OCI-LY3 (cell line): Measurements from ENCODE around the gene TMEM234.

Source experiments
- H2AFZ ChIP-seq: fragments of 200-600, 300-600 bp; shearing (Covaris generic); 2 replicates; pipeline ENCODE4 v1.6.0; 2014; ENCODE audit warnings: antibody characterized with exemption, low read depth, low read length
- H3K27ac ChIP-seq: fragments of 200-600, 300-600 bp; sonication (generic); 2 replicates; pipeline ENCODE4 v1.5.1; 2014; ENCODE audit warnings: mild to moderate bottlenecking, low read length, moderate library complexity, mixed read lengths
- H3K27me3 ChIP-seq: fragments of 200-600, 300-600 bp; sonication (generic); 2 replicates; pipeline ENCODE4 v1.6.1; 2014; ENCODE audit warnings: low read depth, low read length, mixed read lengths
- H3K36me3 ChIP-seq: fragments of 200-600, 300-600 bp; sonication (generic); replicated peaks from 2 replicates; pipeline ENCODE3; 2014; ENCODE audit warnings: low read depth, low read length, mixed read lengths
- H3K4me1 ChIP-seq: fragments of 300-600, 200-600 bp; sonication (generic); 2 replicates; pipeline ENCODE4 v1.6.1; 2014; ENCODE audit warnings: low read length, mixed read lengths
- H3K4me2 ChIP-seq: fragments of 200-600, 300-600 bp; sonication (generic); 2 replicates; pipeline ENCODE4 v1.6.1; 2014; ENCODE audit warnings: low read length, mixed read lengths
- H3K4me3 ChIP-seq: fragments of 300-600, 200-600 bp; sonication (generic); 2 replicates; pipeline ENCODE4 v1.5.1; 2014; ENCODE audit warnings: antibody characterized with exemption, mild to moderate bottlenecking, low read length, moderate library complexity
- H3K79me2 ChIP-seq: fragments of 300-600, 200-600 bp; shearing (Covaris generic); 2 replicates; pipeline ENCODE4 v1.6.1; 2014; ENCODE audit warnings: mild to moderate bottlenecking, low read length, mixed read lengths
- H3K9ac ChIP-seq: fragments of 300-600, 200-600 bp; shearing (Covaris generic); 2 replicates; pipeline ENCODE4 v1.6.0; 2014; ENCODE audit warnings: mild to moderate bottlenecking, low read length, moderate library complexity
- H3K9me3 ChIP-seq: fragments of 200-600, 300-600 bp; shearing (Covaris generic); 2 replicates; pipeline ENCODE4 v1.6.1; 2014; ENCODE audit warnings: low read length, mixed read lengths; ENCODE audit not compliant: insufficient read depth
- H4K20me1 ChIP-seq: fragments of 200-600, 300-600 bp; sonication (generic); 2 replicates; pipeline ENCODE4 v1.6.1; 2016; ENCODE audit warnings: low read length, mixed read lengths; ENCODE audit not compliant: insufficient read depth
- CTCF ChIP-seq: fragments of 200-600, 300-600 bp; sonication (generic); IDR thresholded peaks from 2 replicates; pipeline ENCODE4 v1.5.1; 2014; ENCODE audit warnings: antibody characterized with exemption, low read length, low read depth
- EZH2phosphoT487 ChIP-seq: fragments of 200-600 bp; shearing (Covaris generic); IDR thresholded peaks from 2 replicates; pipeline ENCODE4 v1.6.1; 2018; ENCODE audit warnings: antibody characterized with exemption, mixed run types, low read depth

The TMEM234 gene

GRCh38 chr1:32234792-32235191 is 12.6 kb upstream of the TMEM234 start:
- Histone ChIP-seq H2AFZ (no peak overlapping the region), H3K4me1 (no peaks in the 10 kb centered on the region), H3K36me3 (no peaks in the 10 kb centered on the region), H3K4me2 (no peak overlapping the region), H3K9ac (no peak overlapping the region), H4K20me1 (no peaks in the 10 kb centered on the region), H3K27me3 (no peaks in the 10 kb centered on the region), H3K27ac (no peak overlapping the region), H3K4me3 (no peak overlapping the region), H3K79me2 (no peaks in the 10 kb centered on the region), H3K9me3 (no peaks in the 10 kb centered on the region)
- TF ChIP-seq CTCF (no peak), EZH2phosphoT487 (no peak)

GRCh38 chr1:32232558-32233304 is 10.6 kb upstream of the TMEM234 start:
- Histone ChIP-seq H2AFZ (no peak overlapping the region), H3K4me2 (no peak overlapping the region), H3K4me3 (no peak overlapping the region), H4K20me1 (no peaks in the 10 kb centered on the region), H3K4me1 (no peaks in the 10 kb centered on the region), H3K27ac (no peak overlapping the region), H3K9ac (no peak overlapping the region), H3K9me3 (no peaks in the 10 kb centered on the region), H3K36me3 (peaks cover 9% of the 10 kb centered on the region), H3K27me3 (no peaks in the 10 kb centered on the region), H3K79me2 (no peaks in the 10 kb centered on the region)
- TF ChIP-seq EZH2phosphoT487 (no peak), CTCF (no peak)

- H3K4me3 ChIP-seq, result no peak overlapping the region
- no peak overlapping the region for H3K4me2 ChIP-seq
- H3K9me3 ChIP-seq, result no peaks in the 10 kb centered on the region
- no peaks in the 10 kb centered on the region for H3K79me2 ChIP-seq
- no peaks in the 10 kb centered on the region for H4K20me1 ChIP-seq
- no peak overlapping the region for H3K9ac ChIP-seq
- no peaks in the 10 kb centered on the region for H3K27me3 ChIP-seq
- peaks cover 11% of the 10 kb centered on the region for H3K36me3 ChIP-seq
- no peaks in the 10 kb centered on the region for H3K4me1 ChIP-seq
- no peak for TF ChIP-seq CTCF
- TF ChIP-seq EZH2phosphoT487, result no peak
- H3K27ac ChIP-seq, result no peak overlapping the region
- H2AFZ ChIP-seq, result no peak overlapping the region
These were observed 9.8 kb upstream of the TMEM234 start for GRCh38 chr1:32231843-32232432.

- H3K27ac ChIP-seq, result no peak overlapping the region
- H4K20me1 ChIP-seq, result no peaks in the 10 kb centered on the region
- no peak overlapping the region for H3K4me2 ChIP-seq
- no peaks in the 10 kb centered on the region for H3K27me3 ChIP-seq
- no peak overlapping the region for H3K9ac ChIP-seq
- H2AFZ ChIP-seq, result no peak overlapping the region
- H3K9me3 ChIP-seq, result no peaks in the 10 kb centered on the region
- H3K4me3 ChIP-seq, result no peak overlapping the region
- no peaks in the 10 kb centered on the region for H3K4me1 ChIP-seq
- TF ChIP-seq EZH2phosphoT487 (no peak), CTCF (no peak)
- H3K36me3 ChIP-seq, result peaks cover 11% of the 10 kb centered on the region
- peaks cover 6% of the 10 kb centered on the region for H3K79me2 ChIP-seq
These were observed 6.6 kb upstream of the TMEM234 start for GRCh38 chr1:32228771-32229170.
